ENCODE results near the gene MAOB. TPM values are rescaled to one million over a fixed set of nuclear protein-coding genes. Genes with fewer than 3 reads are reported as not detected.
A peak's percentile ranks its signal among the peaks of the same experiment; 100 is the strongest.

The MAOB gene
- total RNA-seq, 2 donors from 2014 or later: 5.7 to 22.4 TPM

DNA sequence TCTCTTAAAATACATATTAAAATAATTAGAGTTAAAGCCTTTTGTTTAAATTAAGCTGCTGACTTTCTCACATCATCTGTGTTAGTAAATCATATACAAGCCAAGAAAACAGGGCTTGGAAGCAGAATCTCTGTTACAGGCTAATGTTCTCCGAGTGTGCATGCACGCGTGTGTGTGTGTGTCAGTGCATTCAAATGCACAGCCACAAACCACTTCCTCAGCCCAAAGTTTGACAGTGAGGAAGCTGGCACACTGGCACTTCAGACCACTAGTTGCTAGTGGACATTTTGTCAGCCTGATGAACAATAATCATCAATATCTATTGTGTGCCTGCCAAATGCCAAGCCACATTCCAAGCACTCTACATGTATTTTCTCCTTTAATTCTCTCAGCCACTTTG, 5.6 kb downstream of the MAOB start:
- Histone ChIP-seq H3K4me1 (no peaks in the 10 kb centered on the region), H3K27me3 (no peaks in the 10 kb centered on the region), H3K9me3 (no peaks in the 10 kb centered on the region), H3K27ac (no peak overlapping the region), H3K36me3 (replicated peaks in 1 of 2; ENCODE audit: insufficient read depth in 1 of 2, low read depth in 2 of 2) (no peaks in the 10 kb centered on the region), H3K4me3 (no peak overlapping the region)
- TF ChIP-seq POLR2A (IDR thresholded peaks at IDR 0.05): no peak
- TF ChIP-seq, protein P1, sequence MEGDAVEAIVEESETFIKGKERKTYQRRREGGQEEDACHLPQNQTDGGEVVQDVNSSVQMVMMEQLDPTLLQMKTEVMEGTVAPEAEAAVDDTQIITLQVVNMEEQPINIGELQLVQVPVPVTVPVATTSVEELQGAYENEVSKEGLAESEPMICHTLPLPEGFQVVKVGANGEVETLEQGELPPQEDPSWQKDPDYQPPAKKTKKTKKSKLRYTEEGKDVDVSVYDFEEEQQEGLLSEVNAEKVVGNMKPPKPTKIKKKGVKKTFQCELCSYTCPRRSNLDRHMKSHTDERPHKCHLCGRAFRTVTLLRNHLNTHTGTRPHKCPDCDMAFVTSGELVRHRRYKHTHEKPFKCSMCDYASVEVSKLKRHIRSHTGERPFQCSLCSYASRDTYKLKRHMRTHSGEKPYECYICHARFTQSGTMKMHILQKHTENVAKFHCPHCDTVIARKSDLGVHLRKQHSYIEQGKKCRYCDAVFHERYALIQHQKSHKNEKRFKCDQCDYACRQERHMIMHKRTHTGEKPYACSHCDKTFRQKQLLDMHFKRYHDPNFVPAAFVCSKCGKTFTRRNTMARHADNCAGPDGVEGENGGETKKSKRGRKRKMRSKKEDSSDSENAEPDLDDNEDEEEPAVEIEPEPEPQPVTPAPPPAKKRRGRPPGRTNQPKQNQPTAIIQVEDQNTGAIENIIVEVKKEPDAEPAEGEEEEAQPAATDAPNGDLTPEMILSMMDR (IDR thresholded peaks at IDR 0.05): no peak
- 57 to 70% methylated on average over 3 of the region's 3 CpGs for WGBS, 2 donors
- intact Hi-C loops (cut with DNase I): no loop called here
- DNase-seq (no peak), ATAC-seq (no peak)

DNA sequence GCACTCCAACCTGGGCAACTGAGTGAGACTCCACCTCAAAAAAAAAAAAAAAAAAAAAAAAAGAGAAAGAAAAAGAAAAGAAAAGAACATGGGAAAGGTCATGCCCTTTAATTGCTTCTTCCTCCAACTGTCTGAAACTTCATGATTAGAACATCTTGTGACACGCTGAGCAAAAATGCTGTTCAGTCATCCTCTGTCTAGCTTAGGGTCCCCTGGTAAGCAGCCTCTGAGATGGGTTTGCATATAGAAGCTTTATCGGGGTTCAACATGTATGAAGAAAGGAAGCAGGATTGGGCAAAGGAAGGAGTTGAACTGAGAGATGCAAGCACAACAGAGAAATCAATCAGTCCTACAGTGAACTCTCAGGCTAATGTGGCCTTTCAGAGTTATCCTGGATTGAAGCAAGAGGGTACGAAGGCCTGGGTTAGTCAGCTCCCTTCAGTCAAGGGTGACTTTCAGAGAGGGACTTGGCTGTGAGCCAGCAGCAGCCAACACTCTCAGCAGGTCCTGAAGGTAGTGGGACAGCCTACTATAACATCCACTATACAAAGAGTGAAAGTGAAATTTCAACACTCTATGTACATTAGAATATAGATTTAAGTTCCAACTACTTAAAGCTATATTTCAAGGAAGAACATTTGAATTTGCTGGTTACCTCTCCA, 11.4 kb downstream of the MAOB start:
- intact Hi-C loops (cut with DNase I): no loop called here
- 86 to 87% methylated on average over 1 to 3 of the region's 3 CpGs for WGBS, 2 donors
- Histone ChIP-seq H3K4me3 (no peak overlapping the region), H3K36me3 (replicated peaks in 1 of 2; ENCODE audit: insufficient read depth in 1 of 2, low read depth in 2 of 2) (no peaks in the 10 kb centered on the region), H3K27ac (no peak overlapping the region), H3K9me3 (no peaks in the 10 kb centered on the region), H3K27me3 (no peaks in the 10 kb centered on the region), H3K4me1 (no peaks in the 10 kb centered on the region)
- TF ChIP-seq, protein P1 (IDR thresholded peaks at IDR 0.05): no peak
- no peak for TF ChIP-seq POLR2A (IDR thresholded peaks at IDR 0.05)
- no peak for ATAC-seq
- DNase-seq: peak in 2 of 4 donors; percentile 14 to 18

DNA sequence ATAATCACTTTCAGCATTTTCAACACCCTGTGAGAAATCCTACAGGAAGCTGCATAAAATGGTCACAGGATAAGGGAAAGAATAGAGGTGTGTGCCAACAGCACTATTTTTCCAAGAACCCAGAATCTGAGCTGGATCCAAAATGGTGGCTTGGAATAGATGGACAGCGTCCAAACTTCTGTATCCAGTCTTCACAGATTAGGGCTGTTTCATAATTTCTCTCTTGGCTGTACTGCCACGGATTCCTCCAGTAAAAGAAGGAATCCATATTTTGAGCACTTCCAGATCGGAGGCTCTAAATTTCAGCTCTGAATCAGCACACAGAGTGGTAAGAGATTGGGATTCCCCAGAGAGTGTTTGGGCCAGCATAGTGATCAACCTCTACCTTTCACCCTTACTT, 12.2 kb downstream of the MAOB start:
- H3K4me1 ChIP-seq: no peaks in the 10 kb centered on the region
- no peaks in the 10 kb centered on the region for H3K27me3 ChIP-seq
- no peak overlapping the region for H3K27ac ChIP-seq
- DNase-seq (no peak), ATAC-seq (no peak)
- H3K36me3 ChIP-seq (replicated peaks in 1 of 2; ENCODE audit: insufficient read depth in 1 of 2, low read depth in 2 of 2): no peaks in the 10 kb centered on the region
- TF ChIP-seq, protein P1 (IDR thresholded peaks at IDR 0.05): no peak
- WGBS, 2 donors: 80% methylated on average over 3 of the region's 3 CpGs; no CpG with 5 or more reads in 1 of the 2 donors
- H3K4me3 ChIP-seq: no peak overlapping the region
- intact Hi-C loops (cut with DNase I): no loop called here
- no peaks in the 10 kb centered on the region for H3K9me3 ChIP-seq

DNA sequence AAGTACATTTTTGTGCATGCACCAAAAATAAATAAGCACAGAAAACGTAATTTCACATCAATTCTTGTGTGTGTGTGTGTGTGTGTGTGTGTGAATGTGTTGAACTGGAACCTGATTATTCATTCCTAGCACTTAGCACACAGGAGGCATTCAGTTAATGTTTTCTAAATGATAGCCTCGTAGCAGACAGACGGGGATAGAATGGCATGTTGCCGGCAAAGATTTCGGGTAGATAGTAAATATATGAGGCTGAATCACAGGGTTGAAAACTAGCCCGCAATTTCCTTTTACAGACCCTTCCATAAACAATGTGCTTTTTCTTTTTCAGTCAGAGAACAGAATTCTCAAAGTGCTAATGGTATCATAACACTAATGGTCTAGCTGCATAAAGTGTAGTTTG, 13.5 kb downstream of the MAOB start:
- intact Hi-C loops (cut with DNase I): no loop called here
- Histone ChIP-seq H3K36me3 (replicated peaks in 1 of 2; ENCODE audit: insufficient read depth in 1 of 2, low read depth in 2 of 2) (no peaks in the 10 kb centered on the region), H3K9me3 (no peaks in the 10 kb centered on the region), H3K4me1 (no peaks in the 10 kb centered on the region), H3K27ac (peak overlapping the region in 1 of 4 donors; percentile 32), H3K4me3 (no peak overlapping the region), H3K27me3 (no peaks in the 10 kb centered on the region)
- DNase-seq (no peak), ATAC-seq (no peak)
- WGBS, 2 donors: 4 to 10% methylated on average over 6 of the region's 6 CpGs
- TF ChIP-seq POLR2A (IDR thresholded peaks at IDR 0.05): no peak
- TF ChIP-seq, protein P1 (IDR thresholded peaks at IDR 0.05): no peak

DNA sequence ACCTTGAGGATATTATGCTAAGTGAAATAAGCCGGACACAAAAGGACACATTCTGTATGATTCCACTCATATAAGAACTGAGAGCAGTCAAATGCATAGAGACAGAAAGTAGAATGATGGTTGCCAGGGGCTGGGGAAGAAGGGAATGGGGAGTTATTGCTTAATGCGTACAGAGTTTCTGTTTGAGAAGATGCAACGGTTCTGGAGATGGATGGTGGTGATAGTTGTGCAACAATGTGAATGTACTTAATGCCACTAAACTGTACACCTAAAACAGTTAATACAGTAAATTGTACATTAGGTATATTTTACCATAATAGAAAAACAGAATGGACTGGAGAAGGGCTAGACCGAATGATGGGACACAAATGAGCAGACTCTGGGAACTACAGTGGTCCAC, 15.8 kb downstream of the MAOB start:
- H3K9me3 ChIP-seq: no peaks in the 10 kb centered on the region
- DNase-seq (no peak), ATAC-seq (no peak)
- intact Hi-C loops (cut with DNase I): no loop called here
- H3K4me1 ChIP-seq: no peaks in the 10 kb centered on the region
- WGBS, 2 donors: 75 to 78% methylated on average over 4 of the region's 4 CpGs
- no peak for TF ChIP-seq POLR2A (IDR thresholded peaks at IDR 0.05)
- TF ChIP-seq, protein P1 (IDR thresholded peaks at IDR 0.05): no peak
- no peaks in the 10 kb centered on the region for H3K36me3 ChIP-seq (replicated peaks in 1 of 2; ENCODE audit: insufficient read depth in 1 of 2, low read depth in 2 of 2)
- H3K4me3 ChIP-seq: no peak overlapping the region
- H3K27ac ChIP-seq: no peak overlapping the region
- H3K27me3 ChIP-seq: no peaks in the 10 kb centered on the region
